HL-60 (cell line): ENCODE measurements around the gene SBNO2.
A peak's percentile ranks its signal among the peaks of the same experiment; 100 is the strongest.

Experiments used
- DNase-seq, 2 experiments: peaks; one replicate each; pipeline ENCODE4 v3.0.0-alpha.2; 2010 to 2020; ENCODE audit warnings: low read depth in 1 of 2, low spot score in 1 of 2
- H3K27ac ChIP-seq: fragments of 250-450 bp; sonication (Bioruptor Pico); replicated peaks from 2 replicates; pipeline ENCODE4 v1.5.1; 2020; ENCODE audit warnings: mild to moderate bottlenecking, moderate library complexity
- H3K27me3 ChIP-seq: fragments of 250-450 bp; sonication (Bioruptor Pico); 2 replicates; pipeline ENCODE4 v1.5.1; 2021; ENCODE audit warnings: mild to moderate bottlenecking, moderate library complexity; ENCODE audit not compliant: insufficient read depth, poor library complexity, severe bottlenecking
- H3K4me3 ChIP-seq: replicated peaks from 2 replicates; pipeline ENCODE4 v1.5.1; 2011; ENCODE audit warnings: mild to moderate bottlenecking, control low read depth, low read length; ENCODE audit not compliant: insufficient read depth
- CTCF ChIP-seq: IDR thresholded peaks from one replicate; pipeline ENCODE4 v1.5.1; 2011; ENCODE audit warnings: low read length, control low read depth, inconsistent platforms; ENCODE audit not compliant: insufficient read depth
- GABPA ChIP-seq: IDR thresholded peaks from 2 replicates; pipeline ENCODE4 v1.6.1; 2012; ENCODE audit warnings: low read depth
- POLR2AphosphoS5 ChIP-seq: IDR thresholded peaks from 2 replicates; pipeline ENCODE4 v1.6.1; 2012; ENCODE audit warnings: low read depth
- REST ChIP-seq: IDR thresholded peaks from 2 replicates; pipeline ENCODE4 v1.6.1; 2012; ENCODE audit warnings: low read depth; ENCODE audit not compliant: insufficient replicate concordance
- SPI1 ChIP-seq: IDR thresholded peaks from 2 replicates; pipeline ENCODE4 v1.6.1; 2012; ENCODE audit warnings: low read depth, mild to moderate bottlenecking, borderline replicate concordance

SBNO2 gene

GRCh38 chr19:1088416-1089010 is 85.6 kb downstream of the SBNO2 start:
- Histone ChIP-seq H3K27ac (peak overlapping the region; percentile 82), H3K27me3 (no peaks in the 10 kb centered on the region), H3K4me3 (no peak overlapping the region)
- no peak for DNase-seq
- no peak for TF ChIP-seq SPI1
- TF ChIP-seq POLR2AphosphoS5, result no peak
- no peak for TF ChIP-seq GABPA
- no peak for TF ChIP-seq REST
- TF ChIP-seq CTCF, result no peak

GRCh38 chr19:1087813-1088415 is 86.2 kb downstream of the SBNO2 start:
- no peaks in the 10 kb centered on the region for H3K27me3 ChIP-seq
- no peak for TF ChIP-seq REST
- peak; percentile 94 for TF ChIP-seq POLR2AphosphoS5
- TF ChIP-seq SPI1, result peak; percentile 96
- TF ChIP-seq GABPA, result no peak; the same call in 1 of the 2 replicates
- no peak for TF ChIP-seq CTCF
- no peak overlapping the region for H3K4me3 ChIP-seq
- H3K27ac ChIP-seq, result peak overlapping the region; percentile 82
- DNase-seq, result peak in 1 of 2 experiments; percentile 97

- H3K27ac ChIP-seq, result peak overlapping the region; percentile 82
- DNase-seq, result no peak
- TF ChIP-seq SPI1 (no peak), GABPA (no peak), POLR2AphosphoS5 (no peak; the same call in 1 of the 2 replicates), REST (no peak), CTCF (no peak)
- no peaks in the 10 kb centered on the region for H3K27me3 ChIP-seq
- no peak overlapping the region for H3K4me3 ChIP-seq
Observed at GRCh38 chr19:1086613-1087012, 87.5 kb downstream of the SBNO2 start.
